BLaER1 (cell line): Measurements from ENCODE around the gene TBC1D22A.
A peak's percentile ranks its signal among the peaks of the same experiment; 100 is the strongest.

Source experiments
- H3K27ac ChIP-seq: shearing (Covaris generic); formaldehyde crosslinking; 2 replicates; pipeline ENCODE4 v1.8.1; 2022
- H3K27me3 ChIP-seq: shearing (Covaris generic); formaldehyde crosslinking; 2 replicates; pipeline ENCODE4 v1.8.1; 2022
- H3K36me3 ChIP-seq: shearing (Covaris generic); formaldehyde crosslinking; 2 replicates; pipeline ENCODE4 v1.8.1; 2022
- H3K4me1 ChIP-seq: shearing (Covaris generic); formaldehyde crosslinking; 2 replicates; pipeline ENCODE4 v1.8.1; 2022
- H3K4me2 ChIP-seq: shearing (Covaris generic); formaldehyde crosslinking; 2 replicates; pipeline ENCODE4 v1.8.1; 2022
- H3K4me3 ChIP-seq: shearing (Covaris generic); formaldehyde crosslinking; 2 replicates; pipeline ENCODE4 v1.8.1; 2022
- H3K9ac ChIP-seq: shearing (Covaris generic); formaldehyde crosslinking; 2 replicates; pipeline ENCODE4 v1.8.1; 2022
- H3K9me3 ChIP-seq: shearing (Covaris generic); formaldehyde crosslinking; 2 replicates; pipeline ENCODE4 v1.8.1; 2022
- H4K20me1 ChIP-seq: shearing (Covaris generic); formaldehyde crosslinking; 2 replicates; pipeline ENCODE4 v1.8.1; 2022
- Cebpa-rat ChIP-seq: shearing (Covaris generic); IDR thresholded peaks from 2 replicates; pipeline ENCODE4 v1.8.1; 2022

The TBC1D22A gene

GRCh38 chr22:46884365-46884764, 121.9 kb downstream of the TBC1D22A start:
- no peak overlapping the region for H3K9ac ChIP-seq
- no peak overlapping the region for H3K27ac ChIP-seq
- no peak for TF ChIP-seq Cebpa-rat
- no peak overlapping the region for H3K4me3 ChIP-seq
- peaks cover 78% of the 10 kb centered on the region for H4K20me1 ChIP-seq
- peaks cover 23% of the 10 kb centered on the region for H3K4me1 ChIP-seq
- peaks cover 86% of the 10 kb centered on the region for H3K36me3 ChIP-seq
- no peaks in the 10 kb centered on the region for H3K9me3 ChIP-seq
- H3K27me3 ChIP-seq: no peaks in the 10 kb centered on the region
- H3K4me2 ChIP-seq: no peak overlapping the region

GRCh38 chr22:46887978-46888377, 125.5 kb downstream of the TBC1D22A start:
- Histone ChIP-seq H3K4me1 (peaks cover 19% of the 10 kb centered on the region), H4K20me1 (peaks cover 68% of the 10 kb centered on the region), H3K27me3 (no peaks in the 10 kb centered on the region), H3K27ac (no peak overlapping the region), H3K4me3 (no peak overlapping the region), H3K36me3 (peaks cover 91% of the 10 kb centered on the region), H3K4me2 (no peak overlapping the region), H3K9ac (no peak overlapping the region), H3K9me3 (no peaks in the 10 kb centered on the region)
- no peak for TF ChIP-seq Cebpa-rat

GRCh38 chr22:46890819-46891218, 128.4 kb downstream of the TBC1D22A start:
- peaks cover 38% of the 10 kb centered on the region for H3K4me1 ChIP-seq
- no peak overlapping the region for H3K4me3 ChIP-seq
- no peak overlapping the region for H3K4me2 ChIP-seq
- peaks cover 67% of the 10 kb centered on the region for H4K20me1 ChIP-seq
- no peak for TF ChIP-seq Cebpa-rat
- H3K36me3 ChIP-seq: peaks cover 80% of the 10 kb centered on the region
- H3K27me3 ChIP-seq: no peaks in the 10 kb centered on the region
- H3K9me3 ChIP-seq: no peaks in the 10 kb centered on the region
- H3K27ac ChIP-seq: no peak overlapping the region
- no peak overlapping the region for H3K9ac ChIP-seq

GRCh38 chr22:46891382-46891951, 129.0 kb downstream of the TBC1D22A start:
- no peak for TF ChIP-seq Cebpa-rat
- Histone ChIP-seq H3K9ac (no peak overlapping the region), H3K27me3 (no peaks in the 10 kb centered on the region), H3K27ac (no peak overlapping the region), H3K4me3 (no peak overlapping the region), H4K20me1 (peaks cover 74% of the 10 kb centered on the region), H3K4me1 (peaks cover 43% of the 10 kb centered on the region), H3K9me3 (no peaks in the 10 kb centered on the region), H3K36me3 (peaks cover 74% of the 10 kb centered on the region), H3K4me2 (no peak overlapping the region)

- H3K27me3 ChIP-seq: no peaks in the 10 kb centered on the region
- no peaks in the 10 kb centered on the region for H3K9me3 ChIP-seq
- peak overlapping the region; percentile 59 for H3K4me2 ChIP-seq
- TF ChIP-seq Cebpa-rat: no peak
- H4K20me1 ChIP-seq: peaks cover 65% of the 10 kb centered on the region
- H3K27ac ChIP-seq: no peak overlapping the region
- peaks cover 65% of the 10 kb centered on the region for H3K36me3 ChIP-seq
- no peak overlapping the region for H3K9ac ChIP-seq
- H3K4me3 ChIP-seq: no peak overlapping the region
- H3K4me1 ChIP-seq: peaks cover 46% of the 10 kb centered on the region
Measured at GRCh38 chr22:46892866-46893265, 130.4 kb downstream of the TBC1D22A start.

- no peak overlapping the region for H3K4me3 ChIP-seq
- no peak overlapping the region for H3K9ac ChIP-seq
- no peaks in the 10 kb centered on the region for H3K27me3 ChIP-seq
- peaks cover 46% of the 10 kb centered on the region for H3K4me1 ChIP-seq
- H3K36me3 ChIP-seq: peaks cover 61% of the 10 kb centered on the region
- no peaks in the 10 kb centered on the region for H3K9me3 ChIP-seq
- H3K4me2 ChIP-seq: peak overlapping the region; percentile 59
- peaks cover 59% of the 10 kb centered on the region for H4K20me1 ChIP-seq
- no peak overlapping the region for H3K27ac ChIP-seq
- TF ChIP-seq Cebpa-rat: no peak
Measured at GRCh38 chr22:46893281-46894020, 131.0 kb downstream of the TBC1D22A start.

GRCh38 chr22:46894081-46894671, 131.7 kb downstream of the TBC1D22A start:
- no peak for TF ChIP-seq Cebpa-rat
- Histone ChIP-seq H3K4me3 (no peak overlapping the region), H3K9ac (no peak overlapping the region)

GRCh38 chr22:46894851-46895640, 132.6 kb downstream of the TBC1D22A start:
- Histone ChIP-seq H3K4me2 (peak overlapping the region; percentile 59), H3K36me3 (peaks cover 59% of the 10 kb centered on the region), H3K27ac (no peak overlapping the region), H3K27me3 (no peaks in the 10 kb centered on the region), H3K9me3 (no peaks in the 10 kb centered on the region), H3K9ac (no peak overlapping the region), H3K4me3 (no peak overlapping the region), H4K20me1 (peaks cover 64% of the 10 kb centered on the region), H3K4me1 (peaks cover 46% of the 10 kb centered on the region)
- no peak for TF ChIP-seq Cebpa-rat

More at GRCh38 chr22:46894081-46894671, 131.7 kb downstream of the TBC1D22A start:
- H3K4me2 ChIP-seq: peak overlapping the region; percentile 59
- H3K27ac ChIP-seq: no peak overlapping the region
- H3K4me1 ChIP-seq: peaks cover 46% of the 10 kb centered on the region
- H3K27me3 ChIP-seq: no peaks in the 10 kb centered on the region
- H4K20me1 ChIP-seq: peaks cover 62% of the 10 kb centered on the region
- H3K9me3 ChIP-seq: no peaks in the 10 kb centered on the region
- H3K36me3 ChIP-seq: peaks cover 61% of the 10 kb centered on the region

- no peaks in the 10 kb centered on the region for H3K9me3 ChIP-seq
- H3K27me3 ChIP-seq: no peaks in the 10 kb centered on the region
- H3K4me2 ChIP-seq: peak overlapping the region; percentile 59
- H3K9ac ChIP-seq: no peak overlapping the region
- H3K4me3 ChIP-seq: no peak overlapping the region
- peaks cover 64% of the 10 kb centered on the region for H4K20me1 ChIP-seq
- 0 out of 2 replicates have a peak overlapping the region, but pooled peaks have one; percentile 10 for H3K27ac ChIP-seq
- peaks cover 56% of the 10 kb centered on the region for H3K36me3 ChIP-seq
- peaks cover 46% of the 10 kb centered on the region for H3K4me1 ChIP-seq
- TF ChIP-seq Cebpa-rat: no peak
Measured at GRCh38 chr22:46895753-46896152, 133.3 kb downstream of the TBC1D22A start.

GRCh38 chr22:46896166-46896565, 133.7 kb downstream of the TBC1D22A start:
- Histone ChIP-seq H3K36me3 (peaks cover 52% of the 10 kb centered on the region), H4K20me1 (peaks cover 64% of the 10 kb centered on the region), H3K4me2 (peak overlapping the region; percentile 59), H3K27me3 (no peaks in the 10 kb centered on the region), H3K4me3 (no peak overlapping the region), H3K27ac (peak overlapping the region; percentile 10; the same call in 1 of the 2 replicates), H3K9me3 (no peaks in the 10 kb centered on the region), H3K9ac (no peak overlapping the region), H3K4me1 (peaks cover 46% of the 10 kb centered on the region)
- TF ChIP-seq Cebpa-rat: no peak
